HEK293T (cell line): ENCODE results near the gene CYP1B1.

Experiments
- CTCF ChIA-PET: fragments of 350-600 bp; formaldehyde crosslinking; extraction: SDS; loops from one replicate; lab custom pipeline; 2021; ENCODE audit warnings: antibody characterized with exemption, inconsistent platforms; lab: Yijun Ruan, JAX
- POLR2A ChIA-PET: fragments of 350-600 bp; formaldehyde crosslinking; extraction: SDS; loops from one replicate; lab custom pipeline; 2020; ENCODE audit warnings: antibody characterized with exemption, inconsistent platforms; lab: Yijun Ruan, JAX
- DNase-seq: peaks from one replicate; pipeline ENCODE4 v3.0.0; 2012; ENCODE audit warnings: mixed read lengths; ENCODE audit errors: extremely low spot score
- ARNT ChIP-seq: fragments of 450-650 bp; IDR thresholded peaks from 2 replicates; pipeline ENCODE4 v1.6.1; 2017; ENCODE audit warnings: mild to moderate bottlenecking
- BHLHE40 ChIP-seq: fragments of 450-650 bp; IDR thresholded peaks from 2 replicates; pipeline ENCODE4 v1.6.1; 2016; ENCODE audit warnings: mild to moderate bottlenecking, moderate library complexity, borderline replicate concordance
- CTBP1 ChIP-seq: fragments of 450-650 bp; IDR thresholded peaks from 2 replicates; pipeline ENCODE4 v1.6.1; 2016; ENCODE audit warnings: borderline replicate concordance
- ELF4 ChIP-seq: fragments of 450-650 bp; IDR thresholded peaks from 2 replicates; pipeline ENCODE4 v1.6.1; 2017; ENCODE audit warnings: antibody characterized with exemption
- FOXA1 ChIP-seq: fragments of 450-650 bp; IDR thresholded peaks from 2 replicates; pipeline ENCODE4 v1.6.1; 2016; ENCODE audit warnings: mild to moderate bottlenecking
- FOXK2 ChIP-seq: fragments of 450-650 bp; IDR thresholded peaks from 2 replicates; pipeline ENCODE4 v1.6.1; 2016; ENCODE audit warnings: mild to moderate bottlenecking
- FOXM1 ChIP-seq: fragments of 450-650 bp; IDR thresholded peaks from 2 replicates; pipeline ENCODE4 v1.6.1; 2017; ENCODE audit warnings: mild to moderate bottlenecking, borderline replicate concordance
- HDGF ChIP-seq: fragments of 450-650 bp; IDR thresholded peaks from 2 replicates; pipeline ENCODE4 v1.6.1; 2017; ENCODE audit warnings: antibody characterized with exemption, borderline replicate concordance
- L3MBTL2 ChIP-seq: fragments of 450-650 bp; conservative IDR thresholded peaks from 2 replicates; pipeline ENCODE4 v1.6.1; 2016; ENCODE audit warnings: mild to moderate bottlenecking
- LEF1 ChIP-seq: fragments of 450-650 bp; IDR thresholded peaks from 2 replicates; pipeline ENCODE4 v1.6.1; 2017; ENCODE audit warnings: mild to moderate bottlenecking, borderline replicate concordance
- NFRKB ChIP-seq: fragments of 450-650 bp; IDR thresholded peaks from 2 replicates; pipeline ENCODE4 v1.6.1; 2016; ENCODE audit warnings: mild to moderate bottlenecking, moderate library complexity
- PKNOX1 ChIP-seq: fragments of 450-650 bp; IDR thresholded peaks from 2 replicates; pipeline ENCODE4 v1.6.1; 2016
- SP1 ChIP-seq: fragments of 450-650 bp; IDR thresholded peaks from 2 replicates; pipeline ENCODE4 v1.6.1; 2017
- SUZ12 ChIP-seq: fragments of 450-650 bp; IDR thresholded peaks from 2 replicates; pipeline ENCODE4 v1.6.1; 2016; ENCODE audit warnings: mild to moderate bottlenecking
- TARDBP ChIP-seq: fragments of 450-650 bp; IDR thresholded peaks from 2 replicates; pipeline ENCODE4 v1.6.1; 2016
- ZNF384 ChIP-seq: fragments of 450-650 bp; IDR thresholded peaks from 2 replicates; pipeline ENCODE4 v1.6.1; 2016

Gene CYP1B1

GRCh38 chr2:38060236-38061018 lies 15.5 kb downstream of the CYP1B1 start:
- TF ChIP-seq TARDBP (no peak), LEF1 (no peak), BHLHE40 (no peak), ELF4 (no peak), FOXM1 (no peak), FOXK2 (no peak), SUZ12 (no peak), HDGF (no peak), SP1 (no peak), ARNT (no peak), CTBP1 (no peak), ZNF384 (no peak), PKNOX1 (no peak), FOXA1 (no peak), L3MBTL2 (no peak), NFRKB (no peak)
- CTCF ChIA-PET, result interaction anchor here (0.7 to 0.8 kb wide), 2 partner anchors 16 to 88 kb away, joined by 3 to 4 read pairs; partner anchors contain the start of gene CYP1B1
- POLR2A ChIA-PET, result no interaction called here
- DNase-seq, result no peak

- CTCF ChIA-PET, result no interaction called here
- TF ChIP-seq NFRKB (no peak), LEF1 (no peak), ELF4 (no peak), PKNOX1 (no peak), CTBP1 (no peak), ARNT (no peak), FOXK2 (no peak), SUZ12 (no peak), TARDBP (no peak), FOXA1 (no peak), FOXM1 (no peak), HDGF (no peak), BHLHE40 (no peak), ZNF384 (no peak), SP1 (no peak), L3MBTL2 (no peak)
- POLR2A ChIA-PET, result no interaction called here
- DNase-seq, result no peak
Observed at GRCh38 chr2:38057651-38058410, 18.1 kb downstream of the CYP1B1 start.

GRCh38 chr2:38056216-38056615 lies 19.7 kb downstream of the CYP1B1 start:
- TF ChIP-seq NFRKB, result no peak
- no peak for TF ChIP-seq PKNOX1
- no peak for TF ChIP-seq ELF4
- TF ChIP-seq L3MBTL2, result no peak
- no peak for TF ChIP-seq ZNF384
- no peak for TF ChIP-seq CTBP1
- TF ChIP-seq TARDBP, result no peak
- no peak for TF ChIP-seq FOXK2
- no peak for TF ChIP-seq HDGF
- TF ChIP-seq ARNT, result no peak
- no peak for TF ChIP-seq SP1
- TF ChIP-seq FOXA1, result no peak
- TF ChIP-seq FOXM1, result no peak
- no peak for TF ChIP-seq BHLHE40
- no peak for TF ChIP-seq SUZ12
- TF ChIP-seq LEF1, result no peak
- DNase-seq, result no peak
- POLR2A ChIA-PET, result no interaction called here
- CTCF ChIA-PET, result no interaction called here

GRCh38 chr2:38045811-38046210 lies 30.1 kb downstream of the CYP1B1 start:
- ChIA-PET POLR2A (no interaction called here), CTCF (no interaction called here)
- no peak for DNase-seq
- TF ChIP-seq CTBP1 (no peak), FOXM1 (no peak), TARDBP (no peak), FOXK2 (no peak), ELF4 (no peak), HDGF (no peak), NFRKB (no peak)

- DNase-seq, result no peak
- CTCF ChIA-PET, result no interaction called here
- no peak for TF ChIP-seq FOXA1
- TF ChIP-seq FOXK2, result no peak
- TF ChIP-seq SUZ12, result no peak
- no peak for TF ChIP-seq NFRKB
- no peak for TF ChIP-seq LEF1
- no peak for TF ChIP-seq HDGF
- TF ChIP-seq CTBP1, result no peak
- TF ChIP-seq ELF4, result no peak
- no peak for TF ChIP-seq FOXM1
- no peak for TF ChIP-seq BHLHE40
- no peak for TF ChIP-seq ZNF384
- no peak for TF ChIP-seq TARDBP
- no peak for TF ChIP-seq L3MBTL2
- TF ChIP-seq SP1, result no peak
- POLR2A ChIA-PET, result no interaction called here
Observed at GRCh38 chr2:38039121-38039910, 36.6 kb downstream of the CYP1B1 start.
